HG03159 (cell line): ENCODE results near the gene CPTP.

Experiments used
- ATAC-seq: cut with Tn5 transposase; IDR thresholded peaks from one replicate; pipeline ENCODE4 v1.9.1; 2021; ENCODE audit warnings: mild to moderate bottlenecking, moderate library complexity; ENCODE audit not compliant: unreplicated experiment

CPTP gene

GRCh38 chr1:1324524-1325287, at the start of gene CPTP, which contains the start of gene INTS11:
CPTP (plus strand) TSS chr1:1324802; CDS start chr1:1326911, 2,109 bp downstream.
INTS11 (minus strand) TSS chr1:1324660; CDS start chr1:1324608, 52 bp downstream.
- peak; percentile 70 for ATAC-seq

GRCh38 chr1:1274931-1275431, 49.6 kb upstream of the CPTP start:
- ATAC-seq = no peak

- ATAC-seq = no peak
These were observed 48.8 kb upstream of the CPTP start for GRCh38 chr1:1275836-1276235.

- no peak for ATAC-seq
These were observed 46.0 kb upstream of the CPTP start for GRCh38 chr1:1278620-1279019.

- ATAC-seq = no peak
These were observed 45.6 kb upstream of the CPTP start for GRCh38 chr1:1279028-1279427.

GRCh38 chr1:1280782-1281481, 43.7 kb upstream of the CPTP start:
- no peak for ATAC-seq

- no peak for ATAC-seq
These were observed 42.9 kb upstream of the CPTP start for GRCh38 chr1:1281533-1282321.

- ATAC-seq = no peak
These were observed 41.6 kb upstream of the CPTP start for GRCh38 chr1:1282998-1283397.

- ATAC-seq = no peak
These were observed 40.8 kb upstream of the CPTP start for GRCh38 chr1:1283821-1284220.

GRCh38 chr1:1284221-1285101, 40.1 kb upstream of the CPTP start:
- no peak for ATAC-seq

GRCh38 chr1:1285102-1285571, 39.5 kb upstream of the CPTP start:
- no peak for ATAC-seq

- no peak for ATAC-seq
These were observed 38.8 kb upstream of the CPTP start for GRCh38 chr1:1285611-1286311.

GRCh38 chr1:1286313-1287261, 38.0 kb upstream of the CPTP start:
- no peak for ATAC-seq

GRCh38 chr1:1287288-1288110, 37.1 kb upstream of the CPTP start:
- no peak for ATAC-seq

- ATAC-seq = no peak
These were observed 34.3 kb upstream of the CPTP start for GRCh38 chr1:1290238-1290731.

- ATAC-seq = no peak
These were observed 33.5 kb upstream of the CPTP start for GRCh38 chr1:1291023-1291528.
